ENCODE data around the gene KDELR1.

The KDELR1 gene

DNA sequence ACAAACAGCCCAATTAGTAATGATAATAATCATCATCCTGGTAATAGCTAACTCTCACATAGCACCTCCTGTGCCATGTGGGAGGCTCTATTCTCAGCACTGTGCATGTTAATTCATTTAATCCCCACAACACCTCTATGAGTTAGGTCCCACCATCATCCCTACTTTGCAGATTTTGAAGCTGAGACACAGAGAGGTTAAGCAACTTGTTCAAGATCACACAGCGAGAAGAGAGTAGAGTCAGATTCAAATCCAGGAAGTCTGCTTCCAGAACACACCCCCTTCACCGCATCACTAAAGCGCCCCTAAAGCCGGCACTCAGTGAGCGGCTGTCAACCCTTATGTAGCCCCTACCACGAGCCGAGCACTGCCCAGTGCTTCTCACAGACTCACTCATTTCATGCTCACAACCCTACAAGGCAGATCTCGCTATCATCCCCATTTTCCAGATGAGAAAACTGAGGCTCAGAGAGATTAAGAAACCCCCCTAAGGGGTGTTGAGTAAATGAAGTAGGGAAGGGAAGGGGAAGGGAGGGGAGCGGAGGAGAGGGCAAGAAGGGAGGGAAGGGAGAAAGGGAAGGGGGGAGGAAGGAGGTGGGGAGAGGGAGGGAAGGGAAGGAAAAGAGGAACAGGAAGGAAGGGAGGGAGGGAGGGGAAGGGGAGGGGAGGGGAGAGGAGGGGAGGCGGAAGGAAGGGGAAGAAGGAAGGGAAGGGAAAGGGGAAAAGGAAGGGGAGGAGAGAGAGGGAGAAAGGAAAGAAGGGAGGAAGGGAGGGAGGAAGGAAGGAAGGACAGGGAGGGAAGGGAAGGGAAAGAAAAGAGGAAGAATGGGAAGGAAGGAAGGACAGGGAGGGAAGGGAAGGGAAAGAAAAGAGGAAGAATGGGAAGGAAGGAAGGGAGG lies 49.6 kb downstream of the KDELR1 start:
- no peak for FAIRE-seq

DNA sequence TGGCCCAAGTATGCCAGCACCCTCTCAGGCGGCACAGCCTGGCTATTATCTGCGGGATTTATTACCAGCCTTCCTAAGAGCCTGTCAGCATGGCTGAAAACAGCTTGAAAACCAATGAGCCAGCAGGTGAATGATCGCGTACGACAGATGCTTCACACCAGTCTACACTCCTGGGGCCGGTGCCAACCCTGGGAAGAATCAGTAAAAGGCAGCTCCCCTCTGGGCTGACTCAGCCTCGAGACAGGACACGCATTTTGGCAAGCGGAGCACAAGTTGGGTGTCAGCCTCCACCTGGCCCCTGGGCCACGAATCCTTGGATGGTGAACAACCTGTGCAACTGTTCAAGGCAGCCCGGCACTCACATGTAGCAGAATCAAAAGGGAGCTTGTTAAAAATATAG lies 50.4 kb downstream of the KDELR1 start:
- FAIRE-seq: no peak

DNA sequence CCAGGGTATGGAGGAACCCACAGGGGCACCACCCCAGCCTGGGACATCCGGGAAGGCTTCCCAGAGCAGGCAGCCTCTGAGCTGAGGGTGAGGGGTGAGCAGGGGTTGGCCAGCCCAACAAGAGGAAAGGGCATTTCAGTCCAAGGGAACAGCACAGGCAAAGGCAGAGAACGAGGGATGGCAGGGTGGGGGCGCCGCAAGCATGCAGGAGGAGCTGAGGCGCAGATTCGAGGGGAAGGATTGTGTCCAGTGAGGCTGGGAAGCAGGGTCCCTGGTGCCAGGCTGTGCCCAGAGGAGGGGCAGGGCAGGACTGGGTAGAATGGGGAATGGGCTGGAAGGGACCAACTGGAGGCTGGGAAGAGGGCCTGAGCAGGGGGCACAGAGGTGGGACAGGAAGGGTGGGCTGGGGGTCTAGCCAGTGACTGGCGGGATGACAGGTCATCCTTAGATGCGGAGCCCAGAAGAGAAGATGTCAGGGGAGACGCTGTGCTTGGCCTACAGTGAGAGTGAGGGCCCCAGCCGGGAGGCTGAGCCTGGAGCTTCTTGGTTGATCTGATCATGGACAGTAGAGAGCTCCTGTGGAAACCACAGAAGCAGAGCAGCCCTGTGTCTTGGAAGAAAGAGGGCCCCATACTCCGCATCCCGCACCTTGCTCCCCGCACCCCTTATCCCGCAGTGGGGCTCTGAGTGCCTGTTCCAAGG lies 52.4 kb downstream of the KDELR1 start:
- no peak for FAIRE-seq

DNA sequence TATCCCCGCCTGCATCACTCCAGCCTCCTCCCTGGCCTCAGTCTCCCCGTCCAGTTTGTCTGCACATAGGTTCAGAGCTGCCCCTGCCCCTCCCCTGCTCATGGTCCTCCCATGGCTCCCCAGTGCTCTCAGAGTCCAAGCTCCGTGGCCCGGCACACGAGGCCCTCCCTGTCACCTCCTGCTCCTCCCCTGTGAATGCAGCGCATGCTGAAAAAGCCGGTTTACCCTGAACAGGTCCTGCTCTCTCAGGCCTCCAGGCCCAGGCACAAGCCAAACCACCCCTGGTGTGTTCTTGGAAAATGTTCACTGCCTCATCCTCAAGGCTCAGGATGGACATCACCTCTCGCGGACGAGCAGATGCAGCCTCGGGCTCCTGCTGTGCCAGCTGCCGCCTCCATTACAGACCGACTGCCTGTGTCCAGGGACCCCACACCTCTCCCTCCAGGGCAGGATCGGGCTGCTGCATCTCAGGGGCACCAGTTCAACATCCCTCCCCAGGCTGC lies 53.0 kb downstream of the KDELR1 start:
- FAIRE-seq: no peak

DNA sequence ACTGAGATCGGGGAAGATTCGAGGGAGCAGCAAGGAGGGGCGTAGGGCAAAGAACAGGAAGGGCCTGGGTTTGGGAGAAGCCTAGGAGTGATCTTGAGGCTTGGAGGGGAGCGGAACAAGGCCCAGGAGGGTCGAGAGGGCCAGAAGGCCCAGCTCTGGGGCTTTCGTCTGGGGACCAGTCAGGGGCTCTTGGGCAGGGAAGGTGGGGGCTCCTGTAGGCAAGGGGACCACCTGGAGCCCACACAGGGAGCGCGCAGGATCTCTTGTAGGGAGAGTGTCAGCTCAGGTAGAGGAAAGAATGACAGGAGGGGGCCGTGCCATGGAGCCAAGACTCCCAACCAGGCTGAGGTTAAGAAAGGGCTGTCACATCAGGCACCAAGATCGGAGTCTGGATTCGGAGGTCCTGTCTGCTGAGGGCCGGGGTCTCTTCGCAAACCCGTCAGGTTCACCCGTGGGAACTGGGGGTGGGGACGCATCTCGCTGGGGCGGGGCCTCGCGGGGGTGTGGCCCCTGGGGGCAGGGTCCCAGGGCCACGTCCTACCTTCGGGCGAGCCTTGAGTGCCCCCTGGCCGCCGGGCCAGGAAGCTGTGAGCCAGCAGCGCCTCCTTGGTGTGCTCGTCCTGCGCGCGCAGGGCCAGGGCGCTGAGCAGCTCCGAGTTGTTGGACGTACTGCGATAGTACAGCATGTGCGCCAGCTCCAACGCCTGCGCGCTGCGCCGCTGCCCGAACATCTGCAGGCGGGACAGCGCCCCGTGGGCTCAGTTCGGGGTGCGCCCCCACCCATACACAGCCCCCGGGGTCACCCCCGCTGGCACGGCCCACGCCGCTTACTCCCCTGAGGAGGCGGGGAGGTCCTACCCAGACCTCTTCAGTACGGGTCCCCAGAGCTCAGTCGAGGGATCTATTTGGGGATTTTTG lies 57.6 kb downstream of the KDELR1 start:
- no peak for FAIRE-seq

DNA sequence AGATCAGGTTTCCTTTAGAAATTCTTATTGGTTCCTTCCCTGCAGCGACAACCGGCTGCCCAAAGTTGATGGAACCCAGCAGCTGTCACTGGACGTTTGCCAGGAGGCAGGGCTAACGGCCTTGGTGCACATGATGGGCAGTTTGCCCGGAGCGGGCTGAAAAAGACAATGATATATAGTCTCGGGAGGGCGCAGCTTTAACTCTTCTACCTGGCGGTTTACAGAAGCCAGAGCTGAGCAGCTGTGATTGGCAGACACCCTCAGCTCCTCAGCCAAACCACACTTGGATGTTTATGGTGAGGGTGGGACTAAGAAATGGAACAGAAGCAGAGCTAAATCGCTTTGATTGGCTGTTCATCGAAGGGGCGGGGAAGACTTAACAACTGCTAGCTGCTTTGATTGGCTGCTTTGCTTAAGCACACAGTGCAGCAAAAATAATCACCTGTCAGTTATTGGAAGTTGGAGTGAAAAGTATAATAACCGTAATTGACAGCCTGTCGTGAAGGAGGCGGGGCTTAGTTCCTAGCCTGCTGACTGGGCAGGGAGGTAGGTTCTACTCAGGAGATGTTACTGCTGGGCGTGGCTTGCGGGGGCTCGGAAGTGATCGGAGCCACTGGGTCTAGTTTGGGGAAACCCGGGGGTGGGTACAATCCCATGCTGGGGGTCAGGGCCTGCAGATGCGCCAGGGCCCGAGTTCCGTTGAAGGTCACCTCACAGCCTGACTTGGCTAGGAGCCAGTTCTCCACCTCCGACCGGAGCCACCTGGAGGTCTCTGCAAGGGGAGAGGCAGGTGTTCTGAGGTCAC lies 58.5 kb downstream of the KDELR1 start:
- FAIRE-seq: peak; percentile 91

Data from colon (tissue), 2 donors.